Fibroblast of peridontal ligament (primary cell): ENCODE results near the gene BCAS3.

Experiments
- DNase-seq: peaks from one replicate; pipeline ENCODE4 v3.0.0-alpha.2; 2010; ENCODE audit errors: extremely low read depth

BCAS3 gene

GRCh38 chr17:61409301-61410112, 731.9 kb downstream of the BCAS3 start:
- peak; percentile 92 for DNase-seq

GRCh38 chr17:61410141-61411010, 732.7 kb downstream of the BCAS3 start:
- peak; percentile 87 for DNase-seq

GRCh38 chr17:61411011-61411260, 733.3 kb downstream of the BCAS3 start:
- DNase-seq = no peak

GRCh38 chr17:61411261-61412142, 733.9 kb downstream of the BCAS3 start:
- DNase-seq = peak; percentile 77

GRCh38 chr17:61412143-61412859, 734.6 kb downstream of the BCAS3 start:
- DNase-seq = peak; percentile 88

- DNase-seq = no peak
Measured at GRCh38 chr17:61412860-61413660, 735.4 kb downstream of the BCAS3 start.

GRCh38 chr17:61413661-61414126, 736.0 kb downstream of the BCAS3 start:
- DNase-seq = no peak

- no peak for DNase-seq
Measured at GRCh38 chr17:61414141-61414935, 736.7 kb downstream of the BCAS3 start.

GRCh38 chr17:61414936-61415251, 737.2 kb downstream of the BCAS3 start:
- no peak for DNase-seq

GRCh38 chr17:61415374-61416210, 737.9 kb downstream of the BCAS3 start:
- peak; percentile 58 for DNase-seq

GRCh38 chr17:61416211-61416539, 738.5 kb downstream of the BCAS3 start:
- DNase-seq = no peak

- DNase-seq = peak; percentile 81
Measured at GRCh38 chr17:61416540-61417363, 739.1 kb downstream of the BCAS3 start.

- no peak for DNase-seq
Measured at GRCh38 chr17:61418449-61418848, 740.8 kb downstream of the BCAS3 start.

GRCh38 chr17:61419496-61420046, 741.9 kb downstream of the BCAS3 start:
- no peak for DNase-seq

- DNase-seq = no peak
Measured at GRCh38 chr17:61420052-61420451, 742.4 kb downstream of the BCAS3 start.

- DNase-seq = no peak
Measured at GRCh38 chr17:61420745-61421398, 743.2 kb downstream of the BCAS3 start.

- no peak for DNase-seq
Measured at GRCh38 chr17:61421460-61421859, 743.8 kb downstream of the BCAS3 start.
